GM23338 (cell line): ENCODE measurements around the gene MT1A. TPM values are rescaled to one million over a fixed set of nuclear protein-coding genes. Genes with fewer than 3 reads are reported as not detected.

Experiments
- ATAC-seq: fragments of 200-7000 bp; cut with Tn5 transposase; 3 replicates; pipeline ENCODE4 v1.9.1; 2020
- DNase-seq: peaks from one replicate; pipeline ENCODE4 v3.0.0-alpha.2; 2015; ENCODE audit warnings: low spot score
- H2AFZ ChIP-seq: fragments of 200-600 bp; sonication (generic); 2 replicates; pipeline ENCODE4 v1.8.0; 2016; ENCODE audit warnings: antibody characterized with exemption, mild to moderate bottlenecking, moderate library complexity
- H3F3A ChIP-seq: fragments of 200-600 bp; sonication (generic); replicated peaks from 2 replicates; pipeline ENCODE4 v1.8.0; 2017; ENCODE audit warnings: antibody characterized with exemption, mixed run types, low read depth
- H3K27ac ChIP-seq: fragments of 200-600 bp; sonication (generic); 2 replicates; pipeline ENCODE4 v1.6.1; 2016; ENCODE audit warnings: low read depth
- H3K27me3 ChIP-seq: fragments of 200-600 bp; sonication (generic); 2 replicates; pipeline ENCODE4 v1.8.0; 2016; ENCODE audit warnings: mild to moderate bottlenecking, mixed run types, moderate library complexity; ENCODE audit not compliant: insufficient read depth
- H3K36me3 ChIP-seq: fragments of 200-600 bp; sonication (generic); 2 replicates; pipeline ENCODE4 v1.8.0; 2016; ENCODE audit warnings: mild to moderate bottlenecking; ENCODE audit not compliant: insufficient read depth
- H3K4me1 ChIP-seq: fragments of 200-600 bp; sonication (generic); 2 replicates; pipeline ENCODE4 v1.8.0; 2016; ENCODE audit warnings: mild to moderate bottlenecking, moderate library complexity; ENCODE audit not compliant: insufficient read depth
- H3K4me2 ChIP-seq: fragments of 200-600 bp; sonication (generic); 2 replicates; pipeline ENCODE4 v1.7.1; 2017; ENCODE audit warnings: mixed run types
- H3K4me3 ChIP-seq: fragments of 200-600 bp; sonication (generic); 2 replicates; pipeline ENCODE4 v1.6.1; 2016; ENCODE audit warnings: mixed run types
- H3K79me2 ChIP-seq: fragments of 200-600 bp; sonication (generic); replicated peaks from 2 replicates; pipeline ENCODE4 v1.8.0; 2017; ENCODE audit warnings: mild to moderate bottlenecking; ENCODE audit not compliant: insufficient read depth
- H3K9me2 ChIP-seq: fragments of 200-600 bp; sonication (generic); 2 replicates; pipeline ENCODE4 v1.8.0; 2017; ENCODE audit not compliant: insufficient read depth
- H4K20me1 ChIP-seq: fragments of 200-600 bp; sonication (generic); replicated peaks from 2 replicates; pipeline ENCODE4 v1.8.0; 2017; ENCODE audit warnings: mild to moderate bottlenecking; ENCODE audit not compliant: insufficient read depth
- H3K27ac Mint-ChIP-seq: 2 replicates; pipeline ENCODE4 v1.8.0; 2020; ENCODE audit warnings: inconsistent platforms, mild to moderate bottlenecking, moderate library complexity, mixed read lengths
- H3K27me3 Mint-ChIP-seq: 3 replicates; pipeline ENCODE4 v1.8.0; 2022; ENCODE audit warnings: low read depth, mild to moderate bottlenecking, moderate library complexity, mixed read lengths, inconsistent platforms; ENCODE audit not compliant: insufficient read depth, poor library complexity
- H3K36me3 Mint-ChIP-seq: 3 replicates; pipeline ENCODE4 v1.8.0; 2021; ENCODE audit warnings: low read depth, mild to moderate bottlenecking, inconsistent platforms, moderate library complexity, mixed read lengths
- H3K4me1 Mint-ChIP-seq: 3 replicates; pipeline ENCODE4 v1.8.0; 2020; ENCODE audit warnings: mild to moderate bottlenecking, inconsistent platforms, mixed read lengths
- H3K4me3 Mint-ChIP-seq: 3 replicates; pipeline ENCODE4 v1.8.0; 2021; ENCODE audit warnings: moderate library complexity, mild to moderate bottlenecking, inconsistent platforms, mixed read lengths
- H3K9me3 Mint-ChIP-seq: 3 replicates; pipeline ENCODE4 v1.8.0; 2020; ENCODE audit warnings: moderate library complexity, mild to moderate bottlenecking, inconsistent platforms, mixed read lengths
- EZH2 ChIP-seq: fragments of 200-600 bp; sonication (generic); IDR thresholded peaks from one replicate; pipeline ENCODE4 v1.8.0; 2017; ENCODE audit warnings: antibody characterized with exemption, mild to moderate bottlenecking, low read depth; ENCODE audit not compliant: unreplicated experiment
- EZH2phosphoT487 ChIP-seq: fragments of 200-600 bp; sonication (generic); IDR thresholded peaks from one replicate; pipeline ENCODE4 v1.8.1; 2018; ENCODE audit warnings: antibody characterized with exemption; ENCODE audit not compliant: unreplicated experiment
- JUNB ChIP-seq: IDR thresholded peaks from one replicate; pipeline ENCODE4 v1.6.1; 2016; ENCODE audit warnings: antibody characterized with exemption; ENCODE audit not compliant: unreplicated experiment
- STAT1 ChIP-seq: IDR thresholded peaks from one replicate; pipeline ENCODE4 v1.6.1; 2016; ENCODE audit warnings: antibody characterized with exemption; ENCODE audit not compliant: unreplicated experiment
- polyA plus RNA-seq: library from polyadenylated mRNA; unstranded; fragments of >200 nt; fragmentation: Nextera tagmentation; extraction: Ambion mirVana; gene quantifications from 2 replicates; pipeline ENCODE4 v1.2.1, GENCODE V29; 2016
- total RNA-seq: library from RNA; depleted of rRNA; stranded (reverse); fragments of >200 nt; shearing (Covaris generic); gene quantifications from 2 replicates; pipeline ENCODE4 v1.2.3, GENCODE V29; 2014
- TF ChIP-seq, protein P1 (sequence below): IDR thresholded peaks from one replicate; pipeline ENCODE4 v1.6.1; 2018; ENCODE audit warnings: antibody characterized with exemption; ENCODE audit not compliant: unreplicated experiment
- TF ChIP-seq, protein P2 (sequence below): IDR thresholded peaks from 2 replicates; pipeline ENCODE4 v1.6.1; 2016; ENCODE audit warnings: antibody characterized with exemption

Gene MT1A
- total and polyA plus RNA-seq, 2 experiments from 2014 or later = 2.5 TPM; not detected in 1

DNA sequence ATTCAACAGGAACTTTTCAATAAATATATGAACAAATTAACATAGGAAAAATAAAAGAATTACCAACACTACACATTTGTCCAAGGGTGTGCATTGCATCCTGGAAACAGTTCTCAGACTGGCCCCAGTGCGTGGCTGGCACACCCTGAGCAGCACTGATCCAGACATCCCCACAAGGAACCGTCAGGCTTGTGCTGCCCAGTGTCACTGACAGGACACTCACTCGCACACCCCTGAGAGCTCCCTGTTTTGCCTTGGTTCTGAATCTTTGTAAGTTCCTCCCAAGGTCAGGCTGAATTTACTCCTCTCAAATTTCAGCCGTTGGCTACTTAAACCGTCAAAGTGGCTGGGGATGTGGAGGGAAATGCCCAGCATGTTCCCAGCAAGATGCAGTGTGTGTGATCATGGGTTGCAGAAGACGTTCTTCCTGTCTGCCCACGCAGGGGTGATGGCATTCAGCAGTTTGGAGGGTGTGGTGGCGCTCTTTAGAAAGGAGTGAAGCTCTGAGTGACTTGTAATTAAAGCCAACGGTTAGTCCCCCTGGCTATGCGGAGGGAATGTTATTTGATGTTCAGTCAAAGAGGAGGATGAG lies 28.4 kb upstream of the MT1A start:
- Mint-ChIP-seq H3K36me3 (peaks cover 9% of the 10 kb centered on the region; the same call in 2 of the 3 replicates), H3K4me1 (peaks cover 34% of the 10 kb centered on the region), H3K27me3 (peaks cover 53% of the 10 kb centered on the region), H3K4me3 (peak overlapping the region; percentile 89), H3K9me3 (no peaks in the 10 kb centered on the region), H3K27ac (no peak overlapping the region)
- no peaks in the 10 kb centered on the region for H3K9me2 ChIP-seq
- peaks cover 28% of the 10 kb centered on the region for H3K4me1 ChIP-seq
- no peaks in the 10 kb centered on the region for H3K36me3 ChIP-seq
- H2AFZ ChIP-seq = no peak overlapping the region
- peaks cover 93% of the 10 kb centered on the region for H3K27me3 ChIP-seq
- H3K27ac ChIP-seq = no peak overlapping the region
- H3K4me3 ChIP-seq = 0 out of 2 replicates have a peak overlapping the region, but pooled peaks have one; percentile 19
- DNase-seq (no peak), ATAC-seq (no peak)
- H4K20me1 ChIP-seq = no peaks in the 10 kb centered on the region
- H3K4me2 ChIP-seq = peak overlapping the region; percentile 74
- peaks cover 14% of the 10 kb centered on the region; the same call in 1 of the 2 replicates for H3F3A ChIP-seq
- TF ChIP-seq STAT1 (no peak), EZH2phosphoT487 (no peak), JUNB (no peak)
- TF ChIP-seq, protein P1, sequence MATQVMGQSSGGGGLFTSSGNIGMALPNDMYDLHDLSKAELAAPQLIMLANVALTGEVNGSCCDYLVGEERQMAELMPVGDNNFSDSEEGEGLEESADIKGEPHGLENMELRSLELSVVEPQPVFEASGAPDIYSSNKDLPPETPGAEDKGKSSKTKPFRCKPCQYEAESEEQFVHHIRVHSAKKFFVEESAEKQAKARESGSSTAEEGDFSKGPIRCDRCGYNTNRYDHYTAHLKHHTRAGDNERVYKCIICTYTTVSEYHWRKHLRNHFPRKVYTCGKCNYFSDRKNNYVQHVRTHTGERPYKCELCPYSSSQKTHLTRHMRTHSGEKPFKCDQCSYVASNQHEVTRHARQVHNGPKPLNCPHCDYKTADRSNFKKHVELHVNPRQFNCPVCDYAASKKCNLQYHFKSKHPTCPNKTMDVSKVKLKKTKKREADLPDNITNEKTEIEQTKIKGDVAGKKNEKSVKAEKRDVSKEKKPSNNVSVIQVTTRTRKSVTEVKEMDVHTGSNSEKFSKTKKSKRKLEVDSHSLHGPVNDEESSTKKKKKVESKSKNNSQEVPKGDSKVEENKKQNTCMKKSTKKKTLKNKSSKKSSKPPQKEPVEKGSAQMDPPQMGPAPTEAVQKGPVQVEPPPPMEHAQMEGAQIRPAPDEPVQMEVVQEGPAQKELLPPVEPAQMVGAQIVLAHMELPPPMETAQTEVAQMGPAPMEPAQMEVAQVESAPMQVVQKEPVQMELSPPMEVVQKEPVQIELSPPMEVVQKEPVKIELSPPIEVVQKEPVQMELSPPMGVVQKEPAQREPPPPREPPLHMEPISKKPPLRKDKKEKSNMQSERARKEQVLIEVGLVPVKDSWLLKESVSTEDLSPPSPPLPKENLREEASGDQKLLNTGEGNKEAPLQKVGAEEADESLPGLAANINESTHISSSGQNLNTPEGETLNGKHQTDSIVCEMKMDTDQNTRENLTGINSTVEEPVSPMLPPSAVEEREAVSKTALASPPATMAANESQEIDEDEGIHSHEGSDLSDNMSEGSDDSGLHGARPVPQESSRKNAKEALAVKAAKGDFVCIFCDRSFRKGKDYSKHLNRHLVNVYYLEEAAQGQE = no peak
- no peaks in the 10 kb centered on the region for H3K79me2 ChIP-seq

DNA sequence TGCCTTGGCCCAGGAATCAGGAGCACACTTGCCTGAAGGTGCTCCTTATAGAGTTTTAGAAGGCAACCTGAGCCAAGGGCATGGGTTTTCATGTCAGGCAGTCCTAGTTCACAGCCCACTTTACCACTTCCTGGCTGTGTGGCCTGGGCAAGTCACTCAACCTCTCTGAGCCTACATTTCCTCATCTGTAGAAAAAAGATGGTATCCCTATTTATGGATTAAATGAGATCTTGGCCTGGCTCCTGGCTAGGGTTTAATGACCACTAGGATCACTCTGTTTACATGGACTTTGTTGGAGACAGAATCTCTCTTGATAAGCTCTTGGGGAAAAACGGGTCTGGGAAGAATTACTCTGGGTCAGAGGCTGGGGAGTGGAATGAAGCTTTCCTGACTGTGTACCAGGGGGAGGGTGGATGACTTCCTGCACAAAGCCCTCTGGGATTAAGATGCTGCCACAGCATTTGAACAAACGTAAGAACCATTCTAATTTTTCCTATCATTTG lies 27.8 kb upstream of the MT1A start:
- peaks cover 34% of the 10 kb centered on the region for H3K4me1 Mint-ChIP-seq
- ATAC-seq (no peak), DNase-seq (no peak)
- Histone ChIP-seq H3K4me1 (peaks cover 28% of the 10 kb centered on the region), H3F3A (peaks cover 14% of the 10 kb centered on the region; the same call in 1 of the 2 replicates), H3K27me3 (peaks cover 97% of the 10 kb centered on the region), H3K9me2 (no peaks in the 10 kb centered on the region), H3K27ac (no peak overlapping the region), H3K79me2 (no peaks in the 10 kb centered on the region), H3K4me2 (peak overlapping the region; percentile 74), H4K20me1 (no peaks in the 10 kb centered on the region), H2AFZ (no peak overlapping the region), H3K4me3 (no peak overlapping the region), H3K36me3 (no peaks in the 10 kb centered on the region)
- H3K27me3 Mint-ChIP-seq = peaks cover 58% of the 10 kb centered on the region
- H3K4me3 Mint-ChIP-seq = peak overlapping the region; percentile 89
- TF ChIP-seq, protein P2, sequence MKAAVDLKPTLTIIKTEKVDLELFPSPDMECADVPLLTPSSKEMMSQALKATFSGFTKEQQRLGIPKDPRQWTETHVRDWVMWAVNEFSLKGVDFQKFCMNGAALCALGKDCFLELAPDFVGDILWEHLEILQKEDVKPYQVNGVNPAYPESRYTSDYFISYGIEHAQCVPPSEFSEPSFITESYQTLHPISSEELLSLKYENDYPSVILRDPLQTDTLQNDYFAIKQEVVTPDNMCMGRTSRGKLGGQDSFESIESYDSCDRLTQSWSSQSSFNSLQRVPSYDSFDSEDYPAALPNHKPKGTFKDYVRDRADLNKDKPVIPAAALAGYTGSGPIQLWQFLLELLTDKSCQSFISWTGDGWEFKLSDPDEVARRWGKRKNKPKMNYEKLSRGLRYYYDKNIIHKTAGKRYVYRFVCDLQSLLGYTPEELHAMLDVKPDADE = 0 out of 2 replicates have a peak, but pooled peaks have one; percentile 31
- TF ChIP-seq EZH2 = no peak
- no peaks in the 10 kb centered on the region for H3K9me3 Mint-ChIP-seq
- no peak overlapping the region for H3K27ac Mint-ChIP-seq
- peaks cover 9% of the 10 kb centered on the region; the same call in 2 of the 3 replicates for H3K36me3 Mint-ChIP-seq
